Islet precursor cell (in vitro differentiated cells): Measurements from ENCODE around the gene NANP.
A peak's percentile ranks its signal among the peaks of the same experiment; 100 is the strongest.
"Not testable (repeated sequence)": the region's sequence is repeated elsewhere in the genome, so short reads cannot be mapped to it uniquely, and the experiment has no call there.

Source experiments
- DNase-seq: peaks from one replicate; pipeline ENCODE4 v3.0.0-alpha.2; 2018

NANP gene

DNA sequence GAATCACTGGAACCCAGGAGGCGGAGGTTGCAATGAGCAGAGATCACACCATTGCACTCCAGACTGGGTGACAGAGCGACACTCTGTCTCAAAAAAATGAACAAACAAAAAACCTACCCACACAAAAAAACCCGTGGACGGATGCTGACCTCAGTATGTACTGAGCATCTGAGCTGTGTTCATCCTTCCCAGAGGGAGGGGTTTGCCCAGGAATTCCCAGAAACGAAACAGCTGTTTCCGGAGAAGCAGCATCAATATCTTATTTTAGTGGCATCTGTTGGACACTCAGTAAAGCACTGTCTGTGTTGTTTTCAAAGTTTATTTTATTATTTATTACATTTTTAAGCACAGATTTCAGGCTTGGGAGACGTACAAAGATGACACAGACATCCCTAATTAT is 18.7 kb downstream of the NANP start:
- DNase-seq: no peak

DNA sequence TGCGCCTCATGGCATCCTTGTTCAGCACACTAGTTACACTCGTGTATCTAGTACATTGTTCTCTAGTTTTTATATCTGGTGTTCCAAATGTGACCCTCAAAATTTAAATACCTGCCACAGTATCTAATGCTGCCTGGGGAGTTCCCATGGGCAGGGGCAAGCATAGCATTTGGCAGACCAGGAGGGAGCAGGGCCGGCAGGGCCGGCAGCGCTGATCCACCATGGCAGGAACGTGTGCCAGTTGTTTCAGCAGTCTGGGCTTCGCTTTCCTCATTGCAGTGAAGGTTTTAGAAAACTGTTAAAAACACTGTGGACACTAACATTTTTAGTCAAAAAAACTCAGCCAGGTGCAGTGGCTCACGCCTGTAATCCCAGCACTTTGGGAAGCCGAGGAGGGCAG is 19.2 kb downstream of the NANP start:
- DNase-seq: no peak

DNA sequence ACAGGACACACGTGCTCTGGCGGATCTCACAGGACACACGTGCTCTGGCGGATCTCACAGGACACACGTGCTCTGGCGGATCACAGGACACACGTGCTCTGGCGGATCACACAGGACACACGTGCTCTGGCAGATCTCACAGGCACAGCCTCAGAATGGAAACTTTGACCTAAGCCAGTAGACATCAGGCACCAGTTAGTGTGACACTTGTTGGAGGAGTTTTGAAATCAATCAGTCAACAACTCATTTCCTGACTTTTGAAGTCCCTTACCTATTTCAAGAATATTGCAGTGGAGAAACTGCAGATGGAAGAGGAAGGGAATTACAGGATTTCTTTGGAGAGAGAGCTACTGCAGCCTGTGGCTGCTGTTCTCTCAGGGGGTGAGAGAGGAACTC is 20.9 kb downstream of the NANP start:
- not testable (repeated sequence) for DNase-seq

DNA sequence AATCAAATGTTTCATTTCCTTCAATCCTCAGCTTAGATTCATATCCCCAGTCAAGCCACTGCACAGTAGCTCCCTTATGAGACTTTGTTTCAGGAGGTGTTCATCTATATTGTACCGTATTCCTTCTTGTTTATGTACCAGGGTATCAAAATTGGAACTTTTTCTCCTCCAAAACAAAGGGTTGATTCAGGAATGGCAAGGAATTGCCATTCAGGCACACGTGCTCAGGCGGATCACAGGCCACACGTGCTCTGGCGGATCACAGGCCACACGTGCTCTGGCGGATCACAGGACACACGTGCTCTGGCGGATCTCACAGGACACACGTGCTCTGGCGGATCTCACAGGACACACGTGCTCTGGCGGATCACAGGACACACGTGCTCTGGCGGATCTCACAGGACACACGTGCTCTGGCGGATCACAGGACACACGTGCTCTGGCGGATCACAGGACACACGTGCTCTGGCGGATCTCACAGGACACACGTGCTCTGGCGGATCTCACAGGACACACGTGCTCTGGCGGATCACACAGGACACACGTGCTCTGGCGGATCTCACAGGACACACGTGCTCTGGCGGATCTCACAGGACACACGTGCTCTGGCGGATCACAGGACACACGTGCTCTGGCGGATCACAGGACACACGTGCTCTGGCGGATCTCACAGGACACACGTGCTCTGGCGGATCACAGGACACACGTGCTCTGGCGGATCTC is 21.5 kb downstream of the NANP start:
- not testable (repeated sequence) for DNase-seq

DNA sequence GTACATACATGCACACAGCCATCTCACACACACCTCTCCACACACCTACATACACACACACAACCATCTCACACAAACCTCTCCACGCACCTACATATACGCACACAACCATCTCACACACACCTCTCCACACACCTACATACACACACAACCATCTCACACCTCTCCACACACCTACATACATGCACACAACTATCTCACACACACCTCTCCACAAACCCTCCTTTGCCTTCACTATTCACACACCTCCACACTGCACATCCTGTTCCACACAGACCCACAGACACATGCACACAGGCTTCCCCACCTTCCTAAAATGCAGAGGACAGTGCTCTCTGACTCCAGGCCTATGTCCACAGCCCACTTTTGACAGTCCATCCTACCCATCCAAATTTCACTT is 22.2 kb downstream of the NANP start:
- no peak for DNase-seq

DNA sequence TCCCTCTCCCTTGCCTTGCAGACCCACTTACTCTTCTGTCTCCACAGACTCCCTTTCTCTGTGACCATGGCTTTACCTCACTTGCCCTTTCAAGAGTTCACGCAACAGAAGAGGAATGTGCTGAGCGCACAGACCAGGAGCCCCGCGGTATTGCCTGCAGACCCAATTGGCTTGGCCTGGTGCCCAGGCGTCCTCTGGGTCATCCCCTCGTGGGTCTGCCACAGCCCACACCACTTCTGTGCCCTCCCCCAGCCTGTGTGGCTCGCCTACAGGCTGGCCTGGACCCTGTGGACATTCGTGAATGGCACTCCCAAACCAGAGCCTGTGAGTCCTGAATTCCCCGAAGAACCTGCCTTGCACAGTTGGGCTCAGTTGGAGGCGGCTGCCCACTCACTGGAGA is 23.2 kb downstream of the NANP start:
- no peak for DNase-seq

DNA sequence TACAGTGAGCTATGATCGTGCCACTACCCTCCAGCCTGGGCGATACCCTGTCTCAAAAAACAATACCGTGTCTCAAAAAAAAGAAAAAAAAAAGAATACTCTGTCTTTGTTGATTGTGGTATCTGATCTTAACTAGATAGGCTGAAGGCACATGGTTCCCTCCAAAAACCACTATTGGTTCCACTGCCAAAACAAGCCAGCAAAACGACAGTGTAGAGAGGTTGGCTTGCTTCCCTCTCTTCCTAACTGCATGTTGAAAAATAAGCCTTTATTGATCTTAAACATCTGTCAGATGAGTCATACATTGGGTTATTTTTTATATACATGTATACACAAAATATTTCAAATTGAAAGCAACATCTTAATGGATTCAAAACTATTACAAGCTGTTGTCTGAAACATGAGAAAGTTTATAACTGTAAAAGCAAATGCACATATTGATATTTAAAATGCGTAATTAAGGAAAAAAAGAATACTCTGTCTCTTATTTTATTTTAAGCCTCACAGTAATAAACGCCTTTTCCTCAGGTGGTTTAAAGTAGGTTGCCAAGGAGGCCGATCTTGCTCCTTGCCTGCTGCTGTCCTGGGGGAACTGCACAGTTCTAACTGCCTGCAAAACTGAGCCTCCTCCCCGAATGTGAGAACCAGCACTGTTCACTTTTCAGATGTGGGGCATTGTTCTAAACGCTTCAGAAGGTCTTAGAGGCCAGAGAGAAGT is 31.5 kb downstream of the NANP start:
- no peak for DNase-seq

DNA sequence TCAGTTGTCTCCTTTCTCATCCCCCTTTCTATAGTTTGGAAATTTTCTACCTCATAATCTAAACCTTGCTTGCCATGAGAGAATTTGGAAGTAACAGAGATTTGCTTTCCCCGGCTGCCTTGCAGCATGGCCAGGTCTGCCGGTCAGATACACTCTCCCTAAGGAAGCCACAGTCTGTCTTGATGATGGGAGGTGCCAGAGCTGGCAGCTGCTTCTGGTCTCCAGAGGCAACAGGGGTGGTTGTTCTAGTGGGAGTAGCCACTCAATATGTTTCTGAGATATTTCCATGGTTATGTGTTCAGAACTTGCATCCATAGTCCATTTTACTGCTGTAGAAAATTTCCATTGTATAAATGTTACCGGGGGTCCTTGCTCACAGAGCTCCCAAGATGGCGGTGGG is 33.0 kb downstream of the NANP start:
- not testable (repeated sequence) for DNase-seq

DNA sequence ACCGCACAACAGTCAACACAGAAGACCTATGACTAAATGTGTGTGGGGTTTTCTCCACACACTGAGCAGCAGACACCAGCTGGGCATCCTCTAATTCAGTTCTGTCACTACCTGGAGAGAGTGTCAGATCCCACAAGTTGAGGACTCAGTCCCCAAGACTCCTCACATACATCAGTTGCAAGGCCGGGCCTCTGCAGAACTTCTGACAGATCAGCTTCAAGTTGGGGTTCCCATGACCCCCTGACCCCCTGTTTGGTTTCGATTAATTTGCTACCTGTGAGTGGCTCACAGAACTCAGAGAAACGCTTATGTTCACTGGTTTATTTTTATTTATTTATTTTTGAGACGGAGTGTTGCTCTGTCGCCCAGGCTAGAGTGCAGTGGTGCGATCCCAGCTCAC is 35.3 kb downstream of the NANP start:
- DNase-seq: no peak

DNA sequence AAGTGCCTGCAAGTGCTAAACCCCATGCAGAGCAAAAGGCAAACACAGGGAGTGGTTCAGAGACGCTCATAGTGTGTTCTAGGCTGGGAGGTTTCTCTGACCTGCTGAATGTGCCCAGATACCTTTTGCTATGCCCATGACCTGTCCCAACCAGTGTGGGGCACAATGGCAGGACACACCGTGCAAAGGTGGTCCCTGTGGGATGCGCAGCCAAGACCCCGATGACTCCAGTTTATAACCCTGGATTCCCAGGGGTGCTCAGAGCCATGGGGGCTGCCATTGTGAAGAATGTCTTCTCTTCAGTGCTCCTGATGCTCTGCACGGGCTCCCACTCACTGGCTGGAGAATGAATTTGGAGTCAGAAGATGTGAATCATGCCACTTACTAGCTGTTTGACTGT is 36.3 kb downstream of the NANP start:
- no peak for DNase-seq

DNA sequence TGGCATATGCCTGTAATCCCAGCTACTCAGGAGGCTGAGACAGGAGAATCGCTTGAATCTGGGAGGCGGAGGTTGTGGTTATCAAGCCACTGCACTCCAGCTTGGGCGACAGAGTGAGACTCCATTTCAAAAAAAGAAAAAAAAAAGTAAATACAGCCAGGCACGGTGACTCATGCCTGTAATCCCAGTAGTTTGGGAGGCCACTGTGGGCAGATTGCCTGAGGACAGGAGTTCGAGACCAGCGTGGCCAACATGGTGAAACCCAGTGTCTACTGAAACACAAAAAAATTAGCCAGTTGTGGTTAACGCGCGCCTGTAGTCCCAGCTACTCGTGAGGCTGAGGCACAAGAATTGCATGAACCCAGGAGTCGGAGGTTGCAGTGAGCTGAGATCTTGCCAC is 36.9 kb downstream of the NANP start:
- no peak for DNase-seq

DNA sequence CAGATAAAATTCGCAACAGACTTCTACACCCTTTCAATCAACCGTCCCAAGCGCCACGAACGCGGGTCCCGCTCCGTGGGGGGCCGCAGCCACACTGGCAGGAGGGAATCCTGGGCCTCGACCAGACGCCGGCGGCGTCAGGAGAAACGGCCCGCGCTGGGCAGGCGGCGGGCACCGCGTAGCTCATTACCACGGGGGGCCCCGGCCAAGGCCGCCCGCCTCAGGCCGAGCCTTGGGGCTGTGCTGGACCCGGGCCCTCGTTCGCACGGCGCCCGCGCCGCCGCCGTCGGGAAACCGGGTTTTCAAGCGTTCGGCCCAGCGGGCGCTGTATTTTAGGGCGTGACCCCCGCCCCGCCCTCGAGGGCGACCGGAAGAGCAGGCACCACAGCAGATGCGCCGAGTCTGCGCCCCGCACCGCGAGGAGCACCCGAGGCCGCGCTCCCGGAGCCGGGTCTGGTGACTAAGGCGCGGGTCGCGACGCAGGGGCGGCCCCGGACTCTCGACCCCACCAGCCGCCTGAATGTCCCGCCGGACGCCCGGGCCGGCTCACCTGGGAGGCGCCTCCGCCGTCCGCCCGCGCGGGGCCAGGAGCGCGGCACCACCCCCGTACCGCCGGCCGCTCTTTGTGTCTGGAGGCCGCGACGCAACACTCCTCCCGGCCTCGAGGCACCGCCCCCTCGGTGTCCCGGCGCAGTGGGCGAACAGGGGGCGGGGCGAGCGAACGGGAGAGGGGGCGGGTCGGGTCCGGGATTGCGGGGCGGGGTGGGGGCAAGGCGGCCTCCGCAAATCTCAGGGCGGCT is 38.7 kb downstream of the NANP start, which contains the start of gene NINL:
Gene NINL (minus strand): TSS at position 627 of the 800 bp plus-strand sequence. CDS start 58,944 bp downstream, outside the sequence.
- DNase-seq: peak; percentile 90

DNA sequence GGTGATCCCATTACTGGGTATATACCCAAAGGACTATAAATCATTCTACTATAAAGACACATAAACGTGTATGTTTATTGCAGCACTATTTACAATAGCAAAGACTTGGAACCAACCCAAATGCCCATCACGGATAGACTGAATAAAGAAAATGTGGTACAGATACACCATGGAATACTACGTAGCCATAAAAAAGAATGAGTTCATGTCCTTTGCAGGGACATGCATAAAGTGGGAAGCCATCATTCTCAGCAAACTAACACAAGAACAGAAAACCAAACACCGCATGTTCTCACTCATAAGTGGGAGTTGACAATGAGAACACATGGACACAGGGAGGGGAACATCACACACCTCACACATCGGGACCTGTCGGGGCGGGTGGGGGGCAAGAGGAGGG is 40.2 kb downstream of the NANP start:
- not testable (repeated sequence) for DNase-seq

DNA sequence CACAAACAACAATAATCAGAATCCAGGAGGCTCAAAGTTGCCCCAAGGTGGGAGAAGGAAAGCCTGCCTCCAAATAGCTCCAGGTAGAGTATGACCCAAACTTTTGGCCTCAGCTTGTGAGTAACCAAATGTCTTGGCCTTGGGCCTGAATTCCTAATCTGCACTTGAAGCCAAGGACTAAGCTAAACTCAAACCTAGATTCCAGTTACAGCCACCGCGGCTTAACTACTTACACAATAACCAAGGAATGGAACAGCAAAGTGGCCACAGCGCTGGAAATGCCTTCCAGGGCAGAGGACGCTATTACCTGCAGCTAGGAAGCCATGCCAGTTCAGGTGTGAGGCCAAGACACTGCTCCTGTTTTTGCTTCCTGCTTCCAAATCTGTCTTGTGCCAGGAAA is 43.1 kb downstream of the NANP start:
- DNase-seq: no peak

DNA sequence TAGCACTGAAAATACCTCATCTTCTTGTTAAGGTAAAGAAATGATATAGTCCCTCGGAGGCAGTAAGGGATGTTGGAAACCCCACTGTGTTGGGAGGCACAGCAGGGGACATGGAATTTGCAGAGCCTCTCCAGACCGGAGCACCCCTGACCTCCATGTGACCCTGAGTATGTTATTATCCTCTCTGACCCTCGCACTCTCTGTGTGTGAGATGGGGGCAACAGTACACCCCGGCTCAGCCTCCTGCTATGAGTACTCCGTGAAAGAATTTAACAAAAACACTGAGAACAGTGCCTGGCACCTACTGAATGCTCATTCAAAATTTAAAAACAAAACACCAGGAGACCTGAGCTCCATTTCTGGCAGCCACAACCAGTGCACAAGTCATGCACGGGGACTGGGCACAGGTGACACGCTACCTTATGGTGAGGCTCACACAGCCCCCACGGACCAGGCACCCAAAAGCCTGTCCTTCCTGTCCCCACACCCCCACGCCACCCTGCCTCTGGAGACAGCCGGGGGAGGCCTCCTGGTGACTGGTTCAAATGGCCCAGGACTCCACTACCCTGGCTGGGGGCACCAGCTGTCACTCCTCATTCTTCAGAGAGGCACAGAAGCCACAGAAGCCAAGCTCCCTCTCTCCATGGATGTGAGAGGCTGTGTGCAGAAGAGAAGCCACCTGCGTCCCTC is 44.6 kb downstream of the NANP start:
- DNase-seq: no peak

DNA sequence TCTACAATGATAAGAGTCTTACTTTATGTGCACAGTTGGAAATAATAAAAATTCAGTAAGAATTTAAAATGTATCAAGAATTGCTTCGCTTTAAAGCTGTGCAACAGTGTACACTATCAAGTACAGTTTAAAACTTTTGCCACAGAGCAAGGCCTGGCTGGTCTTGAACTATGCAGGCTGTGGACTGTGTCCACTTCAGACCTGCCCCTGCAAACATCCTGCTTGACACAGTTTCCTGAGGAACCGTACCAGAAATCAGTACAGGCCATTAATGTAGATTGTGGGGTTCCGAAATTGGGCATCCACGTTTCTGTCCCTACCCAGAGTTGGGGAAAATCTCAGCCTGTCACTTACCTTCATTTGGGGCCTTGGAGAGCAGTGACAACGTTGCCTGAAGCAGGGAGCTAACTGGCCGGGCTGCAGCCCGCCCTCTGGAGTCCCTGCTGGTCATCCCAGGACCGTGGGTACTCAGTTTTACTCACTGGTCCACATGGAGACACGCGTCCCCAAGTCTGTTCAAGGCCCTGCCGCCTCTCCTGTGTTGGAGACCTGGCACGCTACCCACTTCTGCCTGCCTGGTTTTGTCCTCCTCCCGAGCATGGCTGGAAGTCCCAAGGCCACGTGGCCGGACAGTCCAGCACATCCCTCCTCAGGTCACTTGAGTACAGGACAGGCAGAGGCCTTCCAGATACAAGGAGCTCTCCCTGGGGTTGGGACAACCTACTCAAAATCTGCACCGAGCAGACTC is 46.9 kb downstream of the NANP start:
- no peak for DNase-seq

DNA sequence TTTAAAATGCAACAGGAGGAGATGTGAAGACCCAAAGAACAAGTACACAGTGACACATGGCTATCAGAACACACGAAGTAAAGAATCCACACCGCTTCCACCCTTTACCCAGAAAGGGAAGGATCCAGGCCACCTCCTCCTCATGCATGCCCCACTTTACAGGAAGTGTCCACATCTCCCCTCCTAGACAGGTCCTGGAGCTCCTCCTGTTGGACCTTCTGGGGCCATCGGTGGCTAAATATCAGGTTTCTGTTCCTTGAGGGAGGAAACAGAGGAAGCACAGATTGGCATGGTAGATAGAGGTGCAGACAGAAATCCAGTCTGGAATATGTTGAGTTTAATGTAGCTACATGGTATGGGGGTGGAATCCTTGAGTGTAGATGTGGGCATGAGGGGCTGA is 49.4 kb downstream of the NANP start:
- no peak for DNase-seq

DNA sequence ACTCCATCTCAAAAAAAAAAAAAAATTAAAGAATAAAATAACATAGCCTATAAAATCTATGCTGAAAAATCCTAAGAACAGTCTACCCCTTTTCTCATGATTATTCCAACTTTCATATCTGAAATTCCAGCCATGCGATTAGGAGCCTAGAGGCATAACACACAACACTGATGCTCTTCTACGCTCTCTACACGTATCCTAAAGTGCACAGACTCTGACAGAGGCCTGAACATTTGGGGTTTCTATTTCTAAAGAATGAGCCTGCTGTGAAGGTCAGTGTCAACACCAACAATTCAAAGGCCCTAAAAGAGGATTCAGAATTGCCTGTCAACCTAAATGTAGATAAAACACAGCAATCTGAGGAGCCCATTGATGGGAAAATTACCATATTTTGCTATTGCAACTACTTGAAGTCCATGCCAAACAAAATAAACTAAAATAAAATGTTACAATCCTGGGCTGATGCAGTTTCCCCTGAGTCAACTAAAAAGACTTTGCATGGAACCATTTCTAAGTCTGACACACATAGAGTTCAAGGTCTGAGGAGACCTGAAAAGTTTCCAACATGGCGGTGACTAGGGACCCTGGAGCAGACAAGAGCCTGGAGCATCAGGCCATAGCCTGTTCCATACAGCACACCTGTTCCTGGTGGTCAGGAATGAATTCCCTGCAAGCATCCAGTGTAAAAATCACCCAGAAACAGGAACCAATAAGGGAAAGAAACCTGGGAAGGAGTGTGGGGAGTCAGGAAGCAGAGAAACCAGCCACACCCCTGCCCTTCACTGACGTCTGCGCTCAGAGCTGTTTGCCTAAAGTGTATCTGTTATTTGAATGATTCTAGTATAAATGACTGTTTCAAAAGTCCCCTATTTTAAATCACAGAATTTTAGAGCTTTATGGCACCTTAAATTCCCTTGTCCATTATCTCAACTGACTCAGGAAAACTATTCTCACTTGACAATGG is 50.2 kb downstream of the NANP start:
- DNase-seq: no peak

DNA sequence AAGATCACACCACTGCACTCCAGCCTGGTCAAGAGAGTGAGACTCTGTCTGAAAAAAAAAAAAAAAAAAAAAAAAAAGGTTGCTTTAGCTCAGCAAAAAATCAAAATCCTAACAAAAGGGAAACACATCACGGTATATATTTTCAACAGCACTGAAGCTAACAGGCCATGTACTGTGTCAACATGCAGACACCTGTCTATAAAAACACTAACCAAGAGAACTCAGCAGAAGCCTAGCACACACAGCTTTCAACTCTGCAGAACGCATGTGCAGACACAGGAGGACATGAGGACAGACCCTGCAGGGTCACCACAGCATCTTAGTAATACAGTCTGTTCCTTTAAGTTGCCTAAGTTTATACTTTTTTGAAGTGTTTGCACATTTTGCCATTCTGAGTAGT is 52.0 kb downstream of the NANP start:
- no peak for DNase-seq

DNA sequence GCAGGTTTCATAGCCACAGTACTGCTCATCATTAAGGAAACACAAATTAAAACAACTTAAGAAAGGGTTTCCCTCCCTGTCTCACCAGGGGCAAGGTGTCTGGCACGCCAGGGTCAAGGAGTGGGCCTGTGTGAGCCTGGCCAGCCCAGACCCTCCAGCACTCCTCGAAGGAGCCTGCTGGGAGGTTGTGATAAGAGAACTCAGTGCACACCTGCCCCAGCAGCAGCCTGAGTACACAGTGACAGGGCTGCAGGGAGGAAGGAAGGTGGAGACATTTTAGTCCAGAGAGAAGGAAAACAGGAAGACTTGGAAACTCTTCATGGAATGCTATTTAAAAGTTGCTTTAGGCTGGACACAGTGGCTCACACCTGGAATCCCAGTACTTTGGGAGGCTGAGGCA is 52.6 kb downstream of the NANP start:
- DNase-seq: no peak

DNA sequence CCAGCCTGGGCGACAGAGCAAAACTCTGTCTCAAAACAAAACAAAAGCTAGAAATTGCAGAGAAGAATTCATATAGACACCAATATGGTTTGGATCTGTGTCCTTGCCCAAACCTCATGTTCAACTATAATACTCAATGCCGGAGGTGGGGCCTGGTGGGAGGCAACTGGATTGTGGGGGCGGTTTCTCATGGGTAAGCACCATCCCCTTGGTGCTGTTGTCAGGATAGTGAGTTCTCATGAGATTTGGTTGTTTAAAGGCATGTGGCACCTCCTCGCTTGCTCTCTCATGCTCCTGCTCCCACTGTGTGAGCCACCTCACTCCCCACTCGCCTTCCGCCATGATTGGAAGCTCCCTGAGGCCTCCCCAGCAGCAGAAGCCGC is 53.7 kb downstream of the NANP start:
- DNase-seq: no peak
